22Rv1 (cell line): Measurements from ENCODE around the gene TIE1.
A peak's percentile ranks its signal among the peaks of the same experiment; 100 is the strongest.

Source experiments
- CTCF ChIP-seq: fragments of 450-650 bp; IDR thresholded peaks from 2 replicates; pipeline ENCODE4 v1.5.1; 2017; ENCODE audit warnings: mild to moderate bottlenecking
- ZFX ChIP-seq: fragments of 450-650 bp; IDR thresholded peaks from 2 replicates; pipeline ENCODE4 v1.6.1; 2017; ENCODE audit warnings: antibody characterized with exemption, borderline replicate concordance

- TF ChIP-seq CTCF = peak; percentile 68
- TF ChIP-seq ZFX = no peak
Measured at GRCh38 chr1:43358121-43358745, 57.5 kb downstream of the TIE1 start.
